Measurements from ENCODE around the gene VPS13D.

VPS13D gene

DNA sequence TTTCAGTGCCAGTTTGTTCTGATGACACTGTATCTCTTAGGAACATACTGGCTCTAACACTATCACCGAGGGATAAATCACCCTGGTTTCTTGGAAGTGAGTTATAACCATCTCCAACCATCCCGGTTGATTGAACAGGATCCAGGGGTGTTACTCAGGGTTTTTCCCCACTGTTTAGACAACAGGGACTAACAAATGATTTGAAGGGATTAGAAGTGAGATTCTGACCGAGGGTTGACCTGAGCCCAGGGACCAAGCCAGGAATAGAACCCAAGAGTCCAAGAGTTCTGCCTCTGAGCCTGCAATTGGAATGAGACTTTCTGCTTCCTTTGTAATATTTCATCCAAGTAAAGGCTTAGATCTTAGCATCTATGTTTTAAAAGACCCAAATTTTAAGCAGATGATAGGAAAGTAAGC, 234.2 kb downstream of the VPS13D start:
- Histone ChIP-seq H3K36me3 (peaks cover 49% of the 10 kb centered on the region), H3K27me3 (no peaks in the 10 kb centered on the region), H3K4me1 (ENCODE audit: control insufficient read depth in 1 of 2, insufficient read depth in 1 of 2, low read depth in 1 of 2, low read length in 1 of 2) (no peaks in the 10 kb centered on the region), H3K9me3 (no peaks in the 10 kb centered on the region), H3K27ac (no peak overlapping the region), H3K4me3 (ENCODE audit: low read depth in 1 of 2, low read length in 1 of 2) (no peak overlapping the region)
- TF ChIP-seq, protein P1, sequence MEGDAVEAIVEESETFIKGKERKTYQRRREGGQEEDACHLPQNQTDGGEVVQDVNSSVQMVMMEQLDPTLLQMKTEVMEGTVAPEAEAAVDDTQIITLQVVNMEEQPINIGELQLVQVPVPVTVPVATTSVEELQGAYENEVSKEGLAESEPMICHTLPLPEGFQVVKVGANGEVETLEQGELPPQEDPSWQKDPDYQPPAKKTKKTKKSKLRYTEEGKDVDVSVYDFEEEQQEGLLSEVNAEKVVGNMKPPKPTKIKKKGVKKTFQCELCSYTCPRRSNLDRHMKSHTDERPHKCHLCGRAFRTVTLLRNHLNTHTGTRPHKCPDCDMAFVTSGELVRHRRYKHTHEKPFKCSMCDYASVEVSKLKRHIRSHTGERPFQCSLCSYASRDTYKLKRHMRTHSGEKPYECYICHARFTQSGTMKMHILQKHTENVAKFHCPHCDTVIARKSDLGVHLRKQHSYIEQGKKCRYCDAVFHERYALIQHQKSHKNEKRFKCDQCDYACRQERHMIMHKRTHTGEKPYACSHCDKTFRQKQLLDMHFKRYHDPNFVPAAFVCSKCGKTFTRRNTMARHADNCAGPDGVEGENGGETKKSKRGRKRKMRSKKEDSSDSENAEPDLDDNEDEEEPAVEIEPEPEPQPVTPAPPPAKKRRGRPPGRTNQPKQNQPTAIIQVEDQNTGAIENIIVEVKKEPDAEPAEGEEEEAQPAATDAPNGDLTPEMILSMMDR (IDR thresholded peaks at IDR 0.05), result no peak

DNA sequence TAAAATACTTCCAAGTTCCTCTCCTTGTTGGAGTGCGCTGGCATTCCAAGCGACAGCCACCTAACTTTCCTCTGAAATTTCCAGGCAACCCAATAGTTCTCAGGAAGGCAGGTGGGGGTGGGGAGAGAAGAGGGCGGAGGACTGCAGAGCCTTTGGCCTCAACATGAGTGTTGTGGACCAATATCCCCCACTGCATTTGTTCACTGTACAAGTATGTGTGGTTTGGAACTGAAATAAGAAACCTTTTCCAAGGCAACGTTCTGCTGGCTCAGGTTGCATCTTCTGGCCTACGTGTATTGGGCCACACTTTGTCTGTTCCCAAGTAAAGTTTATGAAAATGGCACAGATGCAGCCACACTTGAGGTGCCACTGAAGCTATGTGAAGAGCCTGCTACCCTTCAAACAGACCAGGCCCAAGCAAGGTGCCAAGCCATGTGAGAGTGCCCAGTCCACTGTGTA, 234.8 kb downstream of the VPS13D start:
- Histone ChIP-seq H3K27me3 (no peaks in the 10 kb centered on the region), H3K4me3 (ENCODE audit: low read depth in 1 of 2, low read length in 1 of 2) (no peak overlapping the region), H3K4me1 (ENCODE audit: control insufficient read depth in 1 of 2, insufficient read depth in 1 of 2, low read depth in 1 of 2, low read length in 1 of 2) (no peaks in the 10 kb centered on the region), H3K36me3 (peaks cover 48% of the 10 kb centered on the region), H3K9me3 (no peaks in the 10 kb centered on the region), H3K27ac (no peak overlapping the region)
- TF ChIP-seq, protein P1 (IDR thresholded peaks at IDR 0.05), result no peak

DNA sequence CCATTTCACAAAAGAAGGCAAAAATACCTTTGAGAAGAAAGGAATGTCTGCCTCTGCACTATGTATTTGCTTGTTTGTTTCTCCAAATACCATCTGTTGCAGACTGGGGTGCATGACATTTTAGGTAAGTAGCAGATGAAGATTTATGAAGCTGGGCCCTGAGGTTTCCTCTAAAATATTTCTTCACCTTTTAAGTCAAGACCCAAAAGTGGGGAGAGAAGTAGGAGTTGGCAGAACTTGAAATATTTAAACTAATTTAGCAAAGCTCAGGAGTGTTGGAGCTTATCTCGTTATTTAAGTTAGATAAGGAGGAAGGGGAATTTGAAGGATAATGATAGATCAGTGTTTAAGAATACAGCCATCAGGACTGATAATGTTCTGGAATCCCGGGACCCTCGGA, 235.3 kb downstream of the VPS13D start:
- peaks cover 45% of the 10 kb centered on the region for H3K36me3 ChIP-seq
- H3K9me3 ChIP-seq, result no peaks in the 10 kb centered on the region
- H3K4me1 ChIP-seq (ENCODE audit: control insufficient read depth in 1 of 2, insufficient read depth in 1 of 2, low read depth in 1 of 2, low read length in 1 of 2), result no peaks in the 10 kb centered on the region
- no peaks in the 10 kb centered on the region for H3K27me3 ChIP-seq
- no peak overlapping the region for H3K27ac ChIP-seq
- no peak overlapping the region for H3K4me3 ChIP-seq (ENCODE audit: low read depth in 1 of 2, low read length in 1 of 2)
- TF ChIP-seq, protein P1 (IDR thresholded peaks at IDR 0.05), result no peak

DNA sequence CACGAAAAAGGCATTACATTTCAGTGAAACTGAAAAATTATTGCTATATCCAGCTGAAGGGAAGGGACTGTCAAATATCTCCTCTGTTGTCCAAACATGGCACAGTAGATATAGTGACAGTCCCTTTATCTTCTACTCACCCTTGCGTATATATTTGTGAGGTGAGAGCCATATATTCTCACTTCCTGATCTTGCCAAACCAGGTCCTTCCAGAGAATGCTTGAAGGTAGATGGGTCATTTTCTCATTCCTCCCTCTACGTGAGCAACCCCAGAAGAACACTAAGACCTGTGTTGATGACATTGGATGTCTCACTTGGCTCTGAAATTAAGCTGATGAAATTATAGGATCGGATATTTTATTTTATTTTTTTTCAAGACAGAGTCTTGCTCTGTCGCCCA, 237.0 kb downstream of the VPS13D start:
- Histone ChIP-seq H3K36me3 (peaks cover 33% of the 10 kb centered on the region), H3K4me3 (ENCODE audit: low read depth in 1 of 2, low read length in 1 of 2) (no peak overlapping the region), H3K27me3 (no peaks in the 10 kb centered on the region), H3K9me3 (no peaks in the 10 kb centered on the region), H3K4me1 (ENCODE audit: control insufficient read depth in 1 of 2, insufficient read depth in 1 of 2, low read depth in 1 of 2, low read length in 1 of 2) (no peaks in the 10 kb centered on the region), H3K27ac (no peak overlapping the region)
- TF ChIP-seq, protein P1 (IDR thresholded peaks at IDR 0.05), result no peak

DNA sequence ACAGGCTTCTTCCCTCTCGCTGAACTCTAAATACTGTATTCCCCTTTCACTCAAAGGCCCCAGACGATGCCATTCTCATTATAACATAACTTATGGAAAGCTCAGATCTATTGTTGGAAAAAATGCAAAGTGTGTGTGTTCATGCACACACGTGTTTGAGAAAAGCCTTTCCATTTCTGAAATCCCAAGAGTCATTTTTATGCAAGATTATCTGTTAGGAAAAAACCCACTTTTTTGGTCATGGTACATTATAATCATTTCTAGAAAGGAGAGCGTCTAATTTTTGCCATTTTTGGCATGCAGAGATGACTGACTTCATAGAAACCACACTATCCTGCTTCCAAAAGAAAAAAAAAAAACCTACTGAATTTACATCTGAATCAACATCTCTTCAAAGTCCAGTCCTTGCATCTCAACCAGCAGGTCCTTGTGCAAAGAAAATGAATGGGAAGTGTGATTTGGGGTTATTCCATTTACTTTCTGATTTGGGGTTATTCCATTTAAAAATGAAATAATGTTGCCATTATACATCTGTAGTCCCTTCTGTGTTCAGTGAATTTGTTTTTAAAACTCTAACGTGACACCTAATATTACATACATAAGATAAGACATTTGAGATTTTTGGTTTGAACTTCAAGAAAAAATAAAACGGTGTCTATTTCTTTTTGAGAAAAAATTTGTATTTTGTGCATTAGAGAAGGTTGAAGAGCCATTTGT, 237.9 kb downstream of the VPS13D start:
- Histone ChIP-seq H3K4me3 (ENCODE audit: low read depth in 1 of 2, low read length in 1 of 2) (no peak overlapping the region), H3K27me3 (no peaks in the 10 kb centered on the region), H3K27ac (no peak overlapping the region), H3K36me3 (peaks cover 25% of the 10 kb centered on the region), H3K4me1 (ENCODE audit: control insufficient read depth in 1 of 2, insufficient read depth in 1 of 2, low read depth in 1 of 2, low read length in 1 of 2) (peaks cover 0 to under 1% of the 10 kb centered on the region in 2 experiments), H3K9me3 (no peaks in the 10 kb centered on the region)
- TF ChIP-seq, protein P1 (IDR thresholded peaks at IDR 0.05), result no peak
